Adrenal gland (tissue), 12 donors: ENCODE data around the gene SDSL. TPM values are rescaled to one million over a fixed set of nuclear protein-coding genes. Genes with fewer than 3 reads are reported as not detected.
A peak's percentile ranks its signal among the peaks of the same experiment; 100 is the strongest.

Source experiments
- DNase-seq, 7 donors: peaks; one replicate each; pipeline ENCODE4 v3.0.0-alpha.2; 2019 to 2020
- H3K27ac ChIP-seq, 5 donors: fragments of 200-600 bp; sonication (generic) in 4 of 5; 1 replicate in 3 of 5; 2 replicates in 2 of 5; pipeline versions ENCODE4 v1.5.1 to v1.8.0; 2016 to 2020; ENCODE audit warnings: mild to moderate bottlenecking in 1 of 5
- H3K27me3 ChIP-seq: fragments of 200-600 bp; 2 replicates; pipeline ENCODE4 v1.8.0; 2021
- H3K36me3 ChIP-seq, 2 donors: fragments of 200-600 bp; replicated peaks in 1 of 2; 1 replicate in 1 of 2; 2 replicates in 1 of 2; pipeline versions ENCODE4 v1.5.1 to v1.8.0; 2018 to 2022
- H3K4me1 ChIP-seq, 2 donors: fragments of 200-600 bp; replicated peaks in 1 of 2; 1 replicate in 1 of 2; 2 replicates in 1 of 2; pipeline versions ENCODE4 v1.5.1 to v1.8.0; 2018 to 2021
- H3K4me3 ChIP-seq, 4 donors: fragments of 200-600 bp; sonication (generic) in 3 of 4; one replicate each; pipeline ENCODE4 v1.5.1; 2016 to 2018
- H3K9me3 ChIP-seq, 3 donors: fragments of 200-600 bp; sonication (generic) in 1 of 3; replicated peaks in 1 of 3; 1 replicate in 2 of 3; 2 replicates in 1 of 3; pipeline versions ENCODE4 v1.5.1 to v1.8.0; 2016 to 2021
- POLR2A ChIP-seq, 2 donors: fragments of 450-650 bp; IDR thresholded peaks; one replicate each; pipeline ENCODE4 v1.6.1; 2017; ENCODE audit warnings: antibody characterized with exemption in 2 of 2, mild to moderate bottlenecking in 2 of 2, moderate library complexity in 1 of 2
- WGBS, 4 donors: extraction: QIAGEN DNeasy Blood & Tissue Kit in 2 of 4; methylation state at CpG; one replicate each; pipeline versions ENCODE4 v1.1.5 to v1.1.7; 2013 to 2017; 5-methylcytosine and 5-hydroxymethylcytosine counted together
- intact Hi-C, 2 donors: fragments of 100-400 bp; cut with DNase I; formaldehyde crosslinking; loops; one replicate each; pipeline versions ENCODE4 v1.14.1 to v1.15.0; 2022 to 2023
- polyA plus RNA-seq, 3 donors: library from polyadenylated mRNA; stranded (reverse); fragments of 200-250 nt in 2 of 3; fragments of 350-450 nt in 1 of 3; fragmentation: Illumina TruSeq in 1 of 3; extraction: RNeasy Lipid Tissue Mini Kit (QIAGEN cat#74804) in 1 of 3; gene quantifications; one replicate each; pipeline ENCODE4 v1.2.3, GENCODE V29; 2013 to 2014
- total RNA-seq, 9 donors: library from RNA; depleted of rRNA in 4 of 9; stranded (reverse); fragments of >200 nt in 4 of 9; fragments of 120-200 nt in 1 of 9; fragmentation: NEBNext Ultra II Directional in 1 of 9; extraction: Animal tissue kit (Norgen Biotek cat#: 25700) in 1 of 9; gene quantifications; one replicate each; pipeline versions ENCODE4 v1.1.0 to v1.2.4, GENCODE V29; 2013 to 2023
- TF ChIP-seq, protein P1 (sequence below), 6 experiments: fragments of 450-650 bp in 4 of 6; fragments of 200-600 bp in 2 of 6; sonication (generic) in 1 of 6; IDR thresholded peaks; 1 replicate in 5 of 6; 2 replicates in 1 of 6; pipeline versions ENCODE4 v1.5.1 to v1.8.0; 2016 to 2021; ENCODE audit warnings: antibody characterized with exemption in 6 of 6, mild to moderate bottlenecking in 2 of 6, moderate library complexity in 1 of 6
- donor health status: healthy with polysubstance abuse.
- donor health status: Bipolar disorder and iron deficiency.
- donor health status: DM: yes; HTN: yes; CAD: no.
- donor health status: DM: no; HTN: no; CAD: no.
- donor health status: DM: no; HTN: no; CAD: no.
- donor health status: DM: yes; HTN: yes; CAD: no.

SDSL gene
- total and polyA plus RNA-seq, 12 donors, result 11.6 to 111 (median 24.9) TPM

DNA sequence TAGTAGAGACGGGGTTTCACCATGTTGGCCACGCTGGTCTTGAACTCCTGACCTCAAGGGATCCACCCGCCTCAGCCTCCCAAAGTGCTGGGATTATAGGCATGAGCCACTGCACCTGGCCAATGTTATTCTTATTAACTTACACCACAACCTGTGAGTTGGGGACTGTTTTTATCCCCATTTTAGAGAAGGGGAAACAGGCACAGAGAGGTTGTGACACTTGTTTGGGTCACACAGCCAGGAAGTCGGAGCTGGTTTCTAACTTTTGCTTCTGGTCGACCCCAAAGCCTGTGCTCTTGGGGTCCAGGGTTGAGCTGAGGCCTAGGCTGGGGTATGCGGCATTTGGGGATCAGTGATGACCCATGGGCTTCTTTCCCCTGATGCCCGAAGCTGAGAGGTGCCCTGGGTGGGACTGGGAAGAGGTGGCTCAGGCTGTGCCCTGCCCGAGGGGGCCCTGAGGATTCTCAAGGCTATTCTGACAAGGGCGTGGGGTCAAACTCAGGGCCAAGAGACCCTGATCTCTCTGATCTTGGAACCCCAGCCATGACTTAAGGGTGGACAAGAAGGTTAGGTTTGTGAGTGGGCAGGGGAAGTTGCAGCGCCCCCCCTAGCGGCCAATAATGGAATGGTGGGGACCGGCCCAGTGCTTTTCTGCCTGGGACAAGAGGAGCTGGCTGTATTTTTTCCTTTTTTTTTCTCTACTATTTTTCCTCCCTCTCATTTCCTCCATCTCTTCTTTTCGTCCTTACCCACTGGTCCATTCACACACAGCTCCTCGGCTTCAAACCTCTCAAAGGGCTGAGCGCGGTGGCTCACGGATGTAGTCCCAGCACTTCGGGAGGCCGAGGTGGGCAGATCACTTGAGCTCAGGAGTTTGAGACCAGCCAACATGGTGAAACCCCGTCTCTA lies 3.0 kb downstream of the SDSL start:
- no peaks in the 10 kb centered on the region for H3K9me3 ChIP-seq
- H3K4me1 ChIP-seq, result peaks cover 10 to 16% of the 10 kb centered on the region in 2 donors
- 59 to 62% (median 59%) methylated on average over 19 to 20 of the region's 20 CpGs for WGBS, 4 donors
- intact Hi-C loops, result loop anchor here (5.0 to 10.0 kb wide), 3 partner anchors 110 to 240 kb away; partner anchors contain the start of genes DDX54 (in 1 of the 2) and RITA1 (in 1 of the 2)
- no peaks in the 10 kb centered on the region for H3K27me3 ChIP-seq
- TF ChIP-seq, protein P1, sequence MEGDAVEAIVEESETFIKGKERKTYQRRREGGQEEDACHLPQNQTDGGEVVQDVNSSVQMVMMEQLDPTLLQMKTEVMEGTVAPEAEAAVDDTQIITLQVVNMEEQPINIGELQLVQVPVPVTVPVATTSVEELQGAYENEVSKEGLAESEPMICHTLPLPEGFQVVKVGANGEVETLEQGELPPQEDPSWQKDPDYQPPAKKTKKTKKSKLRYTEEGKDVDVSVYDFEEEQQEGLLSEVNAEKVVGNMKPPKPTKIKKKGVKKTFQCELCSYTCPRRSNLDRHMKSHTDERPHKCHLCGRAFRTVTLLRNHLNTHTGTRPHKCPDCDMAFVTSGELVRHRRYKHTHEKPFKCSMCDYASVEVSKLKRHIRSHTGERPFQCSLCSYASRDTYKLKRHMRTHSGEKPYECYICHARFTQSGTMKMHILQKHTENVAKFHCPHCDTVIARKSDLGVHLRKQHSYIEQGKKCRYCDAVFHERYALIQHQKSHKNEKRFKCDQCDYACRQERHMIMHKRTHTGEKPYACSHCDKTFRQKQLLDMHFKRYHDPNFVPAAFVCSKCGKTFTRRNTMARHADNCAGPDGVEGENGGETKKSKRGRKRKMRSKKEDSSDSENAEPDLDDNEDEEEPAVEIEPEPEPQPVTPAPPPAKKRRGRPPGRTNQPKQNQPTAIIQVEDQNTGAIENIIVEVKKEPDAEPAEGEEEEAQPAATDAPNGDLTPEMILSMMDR (IDR thresholded peaks at IDR 0.05), result peak; percentile 64 to 91 (median 81)
- no peak for TF ChIP-seq POLR2A (IDR thresholded peaks at IDR 0.05)
- no peak overlapping the region for H3K27ac ChIP-seq
- no peak overlapping the region for H3K4me3 ChIP-seq
- DNase-seq, result peak; percentile 53 to 84 (median 63)
- no peaks in the 10 kb centered on the region for H3K36me3 ChIP-seq

- Histone ChIP-seq H3K4me1 (peaks cover 10 to 16% of the 10 kb centered on the region in 2 donors), H3K4me3 (no peak overlapping the region), H3K27ac (no peak overlapping the region), H3K9me3 (no peaks in the 10 kb centered on the region), H3K27me3 (no peaks in the 10 kb centered on the region), H3K36me3 (no peaks in the 10 kb centered on the region)
- no peak for TF ChIP-seq POLR2A (IDR thresholded peaks at IDR 0.05)
- TF ChIP-seq, protein P1 (IDR thresholded peaks at IDR 0.05), result no peak
- intact Hi-C loops, result loop anchor here (5.0 to 10.0 kb wide), 3 partner anchors 111 to 241 kb away; partner anchors contain the start of genes DDX54 (in 1 of the 2) and RITA1 (in 1 of the 2)
- 49 to 56% (median 52%) methylated on average over 11 of the region's 11 CpGs for WGBS, 4 donors
- DNase-seq, result no peak
These were observed 3.8 kb downstream of the SDSL start for GRCh38 chr12:113425960-113426453.

DNA sequence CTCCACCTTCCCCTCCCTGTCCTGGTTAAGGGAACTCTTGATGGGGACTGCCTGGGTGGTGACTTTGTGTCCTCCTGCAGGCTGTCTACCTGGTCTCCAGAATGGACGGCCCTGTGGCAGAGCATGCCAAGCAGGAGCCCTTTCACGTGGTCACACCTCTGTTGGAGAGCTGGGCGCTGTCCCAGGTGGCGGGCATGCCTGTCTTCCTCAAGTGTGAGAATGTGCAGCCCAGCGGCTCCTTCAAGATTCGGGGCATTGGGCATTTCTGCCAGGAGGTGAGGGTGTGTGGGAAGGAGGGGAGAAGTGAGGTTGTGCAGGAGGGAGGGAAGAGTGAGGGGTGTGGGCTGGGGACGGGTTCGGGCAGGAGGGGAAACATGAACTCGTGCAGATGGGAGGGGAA lies 5.7 kb downstream of the SDSL start:
- Histone ChIP-seq H3K4me1 (peaks cover 3 to 7% of the 10 kb centered on the region in 2 donors), H3K36me3 (no peaks in the 10 kb centered on the region), H3K27ac (no peak overlapping the region), H3K4me3 (no peak overlapping the region), H3K9me3 (no peaks in the 10 kb centered on the region), H3K27me3 (no peaks in the 10 kb centered on the region)
- intact Hi-C loops, result loop anchor here (5.0 to 10.0 kb wide), 3 partner anchors 113 to 243 kb away; partner anchors contain the start of genes DDX54 (in 1 of the 2) and RITA1 (in 1 of the 2)
- no peak for DNase-seq
- 72 to 85% (median 79%) methylated on average over 9 of the region's 9 CpGs for WGBS, 4 donors
- TF ChIP-seq POLR2A (IDR thresholded peaks at IDR 0.05), result no peak
- TF ChIP-seq, protein P1 (IDR thresholded peaks at IDR 0.05), result no peak

DNA sequence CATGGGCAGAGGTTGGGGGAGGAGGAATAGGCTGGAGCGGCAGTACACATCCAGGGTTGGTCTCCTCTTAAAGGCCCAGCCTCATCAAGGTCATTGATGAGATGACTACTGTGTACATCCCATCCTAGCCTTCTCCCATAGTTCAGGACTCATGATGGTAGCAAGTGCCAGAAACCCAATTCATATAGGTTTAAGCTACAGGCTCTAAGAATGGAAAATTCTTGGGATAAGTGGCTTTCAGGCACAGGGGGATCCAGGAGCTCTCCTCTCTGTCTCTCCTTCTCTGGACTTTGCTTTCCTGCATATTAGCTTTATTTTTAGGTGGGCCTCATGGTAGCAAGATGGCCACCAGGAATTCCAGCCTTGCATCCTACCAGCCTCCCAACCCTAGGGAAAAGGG lies 6.3 kb downstream of the SDSL start:
- no peaks in the 10 kb centered on the region for H3K9me3 ChIP-seq
- no peak overlapping the region for H3K4me3 ChIP-seq
- H3K27ac ChIP-seq, result no peak overlapping the region
- TF ChIP-seq, protein P1 (IDR thresholded peaks at IDR 0.05), result no peak
- TF ChIP-seq POLR2A (IDR thresholded peaks at IDR 0.05), result no peak
- intact Hi-C loops, result loop anchor here (5.0 to 10.0 kb wide), 3 partner anchors 114 to 244 kb away; partner anchors contain the start of genes DDX54 (in 1 of the 2) and RITA1 (in 1 of the 2)
- peaks cover 0 to 1% of the 10 kb centered on the region in 2 donors for H3K4me1 ChIP-seq
- 80 to 95% (median 89%) methylated on average over 1 of the region's 1 CpG for WGBS, 4 donors
- no peaks in the 10 kb centered on the region for H3K27me3 ChIP-seq
- DNase-seq, result no peak
- no peaks in the 10 kb centered on the region for H3K36me3 ChIP-seq
